ENCODE results near the gene TTC36. TPM values are rescaled to one million over a fixed set of nuclear protein-coding genes. Genes with fewer than 3 reads are reported as not detected.
A peak's percentile ranks its signal among the peaks of the same experiment; 100 is the strongest.
"Not testable (repeated sequence)": the region's sequence is repeated elsewhere in the genome, so short reads cannot be mapped to it uniquely, and the experiment has no call there.

Gene TTC36
- total and polyA plus RNA-seq, 5 donors from 2014 or later = 0.22 to 0.87 (median 0.50) TPM; not detected in 1

DNA sequence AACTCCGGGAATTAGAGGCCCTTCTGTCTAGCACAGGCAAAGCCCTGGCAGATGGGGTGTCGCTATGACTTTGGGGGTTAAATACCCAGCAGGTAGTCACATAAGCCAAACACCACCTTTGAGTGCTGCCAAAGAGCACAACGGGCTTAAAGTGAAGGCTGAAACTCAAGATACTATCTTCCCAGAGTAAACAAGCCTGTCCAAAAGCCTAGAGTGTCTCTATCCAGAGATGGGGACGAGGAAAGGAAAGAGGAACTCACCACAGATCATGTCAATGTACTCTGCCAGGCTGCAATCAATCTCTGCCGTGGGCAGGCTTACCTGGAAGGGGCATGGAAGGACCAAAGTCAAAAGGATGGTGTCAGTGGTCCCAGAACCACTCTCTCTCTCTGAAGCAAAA lies 18.3 kb downstream of the TTC36 start:
- no peaks in the 10 kb centered on the region for H3K9me3 Mint-ChIP-seq
- ATAC-seq (ENCODE audit: low read depth in 2 of 2) (no peak), DNase-seq (no peak)
- Histone ChIP-seq H3K36me3 (ENCODE audit: control insufficient read depth, insufficient read depth, low read length) (peaks cover 8% of the 10 kb centered on the region), H3K9me3 (ENCODE audit: control insufficient read depth in 2 of 2, low read length in 2 of 2) (no peaks in the 10 kb centered on the region), H3K27me3 (ENCODE audit: control insufficient read depth, insufficient read depth, low read length) (no peaks in the 10 kb centered on the region), H3K4me1 (ENCODE audit: control insufficient read depth, insufficient read depth, low read length, poor library complexity, severe bottlenecking) (no peaks in the 10 kb centered on the region), H3K27ac (ENCODE audit: insufficient read depth, low read length, poor library complexity, severe bottlenecking) (no peak overlapping the region), H3K4me3 (ENCODE audit: low read depth, low read length) (no peak overlapping the region)
- H3K4me3 Mint-ChIP-seq = no peak overlapping the region
- H3K27ac Mint-ChIP-seq = peak overlapping the region in 1 of 3 donors; percentile 3
- H3K4me1 Mint-ChIP-seq = no peaks in the 10 kb centered on the region
- H3K27me3 Mint-ChIP-seq = no peaks in the 10 kb centered on the region
- peaks cover 5% of the 10 kb centered on the region for H3K36me3 Mint-ChIP-seq

DNA sequence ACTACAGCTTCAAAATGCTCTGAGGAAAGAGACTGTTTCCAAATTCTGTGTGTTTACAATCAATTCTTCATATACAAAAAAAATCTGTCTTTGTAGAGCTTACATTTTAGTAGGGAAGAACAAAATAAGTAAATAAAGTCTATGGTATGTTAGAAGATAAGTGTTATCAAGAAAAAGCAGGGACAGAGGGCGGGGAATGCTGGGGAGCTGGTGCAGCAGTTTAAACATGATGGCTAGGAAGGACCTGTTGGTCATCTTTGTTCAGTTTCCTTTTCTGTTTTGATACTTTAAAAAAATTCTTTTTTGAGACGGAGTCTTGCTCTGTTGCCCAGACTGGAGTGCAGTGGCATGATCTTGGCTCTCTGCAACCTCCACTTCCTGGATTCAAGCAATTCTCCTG lies 19.9 kb downstream of the TTC36 start:
- Mint-ChIP-seq H3K4me3 (no peak overlapping the region), H3K36me3 (peaks cover 7% of the 10 kb centered on the region), H3K4me1 (no peaks in the 10 kb centered on the region), H3K27me3 (no peaks in the 10 kb centered on the region), H3K27ac (no peak overlapping the region), H3K9me3 (no peaks in the 10 kb centered on the region)
- Histone ChIP-seq H3K4me3 (ENCODE audit: low read depth, low read length) (no peak overlapping the region), H3K27ac (ENCODE audit: insufficient read depth, low read length, poor library complexity, severe bottlenecking) (no peak overlapping the region), H3K27me3 (ENCODE audit: control insufficient read depth, insufficient read depth, low read length) (no peaks in the 10 kb centered on the region), H3K4me1 (ENCODE audit: control insufficient read depth, insufficient read depth, low read length, poor library complexity, severe bottlenecking) (no peaks in the 10 kb centered on the region), H3K9me3 (ENCODE audit: control insufficient read depth in 2 of 2, low read length in 2 of 2) (no peaks in the 10 kb centered on the region), H3K36me3 (ENCODE audit: control insufficient read depth, insufficient read depth, low read length) (peaks cover 15% of the 10 kb centered on the region)
- ATAC-seq (ENCODE audit: low read depth in 2 of 2) = no peak
- no peak for DNase-seq

DNA sequence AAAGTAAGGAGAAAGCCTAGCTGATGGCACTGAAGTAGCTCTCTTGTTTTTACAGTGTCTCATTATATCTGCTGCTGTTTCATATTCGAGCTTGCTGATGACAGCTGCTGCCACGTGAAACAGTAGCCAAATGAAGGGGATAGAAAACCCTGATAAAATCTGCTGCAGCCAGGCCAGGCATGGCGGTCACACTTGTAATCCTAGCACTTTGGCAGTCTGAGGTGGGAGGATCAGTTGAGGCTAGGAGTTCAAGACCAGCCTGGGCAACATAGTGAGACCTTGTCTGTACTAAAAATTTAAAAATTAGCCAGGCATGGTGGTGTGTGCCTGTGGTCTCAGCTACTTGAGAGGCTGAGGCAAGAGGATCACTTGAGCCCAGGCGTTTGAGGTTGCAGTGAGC lies 25.1 kb downstream of the TTC36 start:
- peaks cover 19% of the 10 kb centered on the region for H3K36me3 ChIP-seq (ENCODE audit: control insufficient read depth, insufficient read depth, low read length)
- ATAC-seq (ENCODE audit: low read depth in 2 of 2) (no peak), DNase-seq (no peak)
- H3K4me1 ChIP-seq (ENCODE audit: control insufficient read depth, insufficient read depth, low read length, poor library complexity, severe bottlenecking) = no peaks in the 10 kb centered on the region
- no peak overlapping the region for H3K4me3 ChIP-seq (ENCODE audit: low read depth, low read length)
- Mint-ChIP-seq H3K4me1 (peaks cover 0 to 5% (median 0%) of the 10 kb centered on the region in 4 donors), H3K27me3 (no peaks in the 10 kb centered on the region), H3K36me3 (peaks cover 35% of the 10 kb centered on the region), H3K4me3 (no peak overlapping the region), H3K27ac (peak overlapping the region in 1 of 3 donors; percentile 20), H3K9me3 (no peaks in the 10 kb centered on the region)
- no peaks in the 10 kb centered on the region for H3K9me3 ChIP-seq (ENCODE audit: control insufficient read depth in 2 of 2, low read length in 2 of 2)
- no peaks in the 10 kb centered on the region for H3K27me3 ChIP-seq (ENCODE audit: control insufficient read depth, insufficient read depth, low read length)
- no peak overlapping the region for H3K27ac ChIP-seq (ENCODE audit: insufficient read depth, low read length, poor library complexity, severe bottlenecking)

DNA sequence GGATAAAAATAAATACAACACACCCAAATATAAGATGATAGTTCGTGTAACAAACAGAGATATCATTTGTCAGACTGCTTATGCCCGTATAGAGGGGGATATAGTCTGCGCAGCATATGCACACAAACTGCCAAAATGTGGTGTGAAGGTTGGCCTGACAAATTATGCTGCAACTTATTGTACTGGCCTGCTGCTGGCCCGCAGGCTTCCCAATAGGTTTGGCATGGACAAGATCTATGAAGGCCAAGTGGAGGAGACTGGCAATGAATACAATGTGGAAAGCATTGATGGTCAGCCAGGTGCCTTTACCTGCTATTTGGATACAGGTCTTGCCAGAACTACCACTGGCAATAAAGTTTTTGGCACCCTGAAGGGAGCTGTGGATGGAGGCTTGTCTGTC lies 33.5 kb downstream of the TTC36 start:
- peaks cover 6 to 20% (median 10%) of the 10 kb centered on the region in 4 donors for H3K4me1 Mint-ChIP-seq
- ATAC-seq (ENCODE audit: low read depth in 2 of 2) (no peak), DNase-seq (no peak)
- Histone ChIP-seq H3K9me3 (ENCODE audit: control insufficient read depth in 2 of 2, low read length in 2 of 2) (no peaks in the 10 kb centered on the region), H3K4me3 (ENCODE audit: low read depth, low read length) (no peak overlapping the region), H3K36me3 (ENCODE audit: control insufficient read depth, insufficient read depth, low read length) (peaks cover 18% of the 10 kb centered on the region), H3K4me1 (ENCODE audit: control insufficient read depth, insufficient read depth, low read length, poor library complexity, severe bottlenecking) (peaks cover 9% of the 10 kb centered on the region), H3K27ac (ENCODE audit: insufficient read depth, low read length, poor library complexity, severe bottlenecking) (no peak overlapping the region), H3K27me3 (ENCODE audit: control insufficient read depth, insufficient read depth, low read length) (no peaks in the 10 kb centered on the region)
- no peak overlapping the region for H3K4me3 Mint-ChIP-seq
- no peaks in the 10 kb centered on the region for H3K27me3 Mint-ChIP-seq
- no peak overlapping the region for H3K27ac Mint-ChIP-seq
- H3K36me3 Mint-ChIP-seq = peaks cover 19% of the 10 kb centered on the region
- H3K9me3 Mint-ChIP-seq = no peaks in the 10 kb centered on the region

DNA sequence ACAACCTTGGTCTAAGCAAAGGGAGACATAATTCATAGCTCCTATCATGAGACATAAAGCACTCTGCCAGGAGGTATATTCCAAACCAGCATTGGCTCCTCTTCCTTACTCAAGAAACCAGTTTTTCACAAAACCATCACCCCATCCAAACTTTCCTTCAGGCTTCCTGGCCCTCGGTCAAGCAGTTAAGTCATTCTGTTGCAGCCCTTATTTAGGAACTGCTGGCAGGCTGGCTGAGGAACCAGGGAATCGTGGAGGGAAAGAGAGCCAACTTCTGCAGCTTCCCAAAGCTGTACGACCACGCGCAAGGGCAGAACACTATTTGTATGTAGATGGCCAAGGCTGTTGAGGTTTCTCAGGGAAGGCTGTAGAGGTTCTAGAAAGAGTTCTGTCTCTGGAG lies 37.8 kb downstream of the TTC36 start:
- H3K4me1 ChIP-seq (ENCODE audit: control insufficient read depth, insufficient read depth, low read length, poor library complexity, severe bottlenecking) = peaks cover 9% of the 10 kb centered on the region
- ATAC-seq (ENCODE audit: low read depth in 2 of 2) (no peak), DNase-seq (no peak)
- Mint-ChIP-seq H3K27me3 (no peaks in the 10 kb centered on the region), H3K4me1 (peaks cover 6 to 28% (median 13%) of the 10 kb centered on the region in 4 donors), H3K27ac (peak overlapping the region in 2 of 3 donors; percentile 59 to 85), H3K9me3 (no peaks in the 10 kb centered on the region), H3K4me3 (peak overlapping the region; percentile 53 to 90 (median 75)), H3K36me3 (no peaks in the 10 kb centered on the region)
- no peaks in the 10 kb centered on the region for H3K36me3 ChIP-seq (ENCODE audit: control insufficient read depth, insufficient read depth, low read length)
- H3K27me3 ChIP-seq (ENCODE audit: control insufficient read depth, insufficient read depth, low read length) = no peaks in the 10 kb centered on the region
- H3K9me3 ChIP-seq (ENCODE audit: control insufficient read depth in 2 of 2, low read length in 2 of 2) = no peaks in the 10 kb centered on the region
- no peak overlapping the region for H3K27ac ChIP-seq (ENCODE audit: insufficient read depth, low read length, poor library complexity, severe bottlenecking)
- H3K4me3 ChIP-seq (ENCODE audit: low read depth, low read length) = peak overlapping the region; percentile 97

DNA sequence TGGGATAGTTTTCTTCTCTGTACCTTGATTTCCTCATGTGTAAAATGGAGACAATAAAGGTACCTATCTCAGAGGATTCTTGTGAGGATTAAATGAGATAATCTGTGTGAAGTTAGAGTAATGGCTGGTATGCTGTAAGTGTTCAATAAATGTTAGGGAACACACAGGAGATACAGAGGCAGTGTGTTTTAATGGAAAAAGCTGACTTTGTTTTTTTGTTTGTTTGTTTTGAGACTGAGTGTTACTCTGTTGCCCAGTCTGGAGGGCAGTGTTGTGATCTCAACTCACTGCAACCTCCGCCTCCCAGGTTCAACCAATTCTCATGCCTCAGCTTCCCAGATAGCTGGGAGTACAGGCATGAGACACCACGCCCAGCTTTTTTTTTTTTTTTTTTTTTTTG lies 42.4 kb downstream of the TTC36 start:
- no peak overlapping the region for H3K4me3 ChIP-seq (ENCODE audit: low read depth, low read length)
- Mint-ChIP-seq H3K27ac (peak overlapping the region in 1 of 3 donors; percentile 28), H3K4me1 (peaks cover 18 to 45% (median 29%) of the 10 kb centered on the region in 4 donors), H3K4me3 (peak overlapping the region in 2 of 4 donors; percentile 47 to 94), H3K36me3 (no peaks in the 10 kb centered on the region), H3K9me3 (no peaks in the 10 kb centered on the region), H3K27me3 (peaks cover under 1% of the 10 kb centered on the region)
- no peak for ATAC-seq (ENCODE audit: low read depth in 2 of 2)
- H3K9me3 ChIP-seq (ENCODE audit: control insufficient read depth in 2 of 2, low read length in 2 of 2) = no peaks in the 10 kb centered on the region
- H3K27me3 ChIP-seq (ENCODE audit: control insufficient read depth, insufficient read depth, low read length) = no peaks in the 10 kb centered on the region
- no peaks in the 10 kb centered on the region for H3K36me3 ChIP-seq (ENCODE audit: control insufficient read depth, insufficient read depth, low read length)
- DNase-seq = no peak
- H3K27ac ChIP-seq (ENCODE audit: insufficient read depth, low read length, poor library complexity, severe bottlenecking) = no peak overlapping the region
- H3K4me1 ChIP-seq (ENCODE audit: control insufficient read depth, insufficient read depth, low read length, poor library complexity, severe bottlenecking) = peaks cover 35% of the 10 kb centered on the region

DNA sequence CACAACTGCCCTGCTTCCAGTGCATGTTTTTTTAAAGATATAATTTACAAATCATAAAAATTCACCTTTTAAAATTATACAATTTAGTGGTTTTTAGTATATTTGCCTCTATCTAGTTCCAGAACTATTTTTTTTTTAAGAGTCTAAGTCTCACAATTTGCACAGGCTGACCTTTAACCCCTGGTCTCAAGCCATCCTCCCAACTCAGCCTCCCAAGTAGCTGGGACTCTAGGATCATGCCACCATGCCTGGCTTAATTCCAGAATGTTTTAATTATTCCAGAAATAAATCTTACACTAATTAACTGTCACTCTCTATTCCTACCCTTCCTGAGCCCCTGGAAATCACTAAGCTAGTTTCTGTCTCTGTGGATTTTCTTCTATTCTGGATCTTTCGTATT lies 43.5 kb downstream of the TTC36 start:
- Histone ChIP-seq H3K4me1 (ENCODE audit: control insufficient read depth, insufficient read depth, low read length, poor library complexity, severe bottlenecking) (peaks cover 37% of the 10 kb centered on the region), H3K27ac (ENCODE audit: insufficient read depth, low read length, poor library complexity, severe bottlenecking) (peak overlapping the region; percentile 96)

DNA sequence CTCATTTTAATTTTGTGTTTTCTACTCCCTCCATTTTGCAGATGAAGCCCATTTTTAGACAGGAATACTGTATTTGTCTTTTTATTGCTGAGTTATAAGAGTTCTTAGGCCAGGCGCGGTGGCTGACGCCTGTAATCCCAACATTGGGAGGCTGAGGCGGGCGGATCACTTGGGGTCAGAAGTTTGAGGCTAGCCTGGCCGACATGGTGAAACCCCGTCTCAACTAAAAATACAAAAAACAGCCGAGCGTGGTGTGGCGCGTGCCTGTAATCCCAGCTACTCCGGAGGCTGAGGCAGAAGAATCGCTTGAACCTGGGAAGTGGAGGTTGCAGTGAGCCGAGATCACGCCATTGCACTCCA lies 44.4 kb downstream of the TTC36 start:
- H3K36me3 ChIP-seq (ENCODE audit: control insufficient read depth, insufficient read depth, low read length); H3K9me3 ChIP-seq (ENCODE audit: control insufficient read depth in 2 of 2, low read length in 2 of 2); ATAC-seq (ENCODE audit: low read depth in 2 of 2); H3K9me3 Mint-ChIP-seq; H3K27me3 ChIP-seq (ENCODE audit: control insufficient read depth, insufficient read depth, low read length); H3K27me3 Mint-ChIP-seq; H3K36me3 Mint-ChIP-seq: not testable (repeated sequence)
- peaks cover 42% of the 10 kb centered on the region for H3K4me1 ChIP-seq (ENCODE audit: control insufficient read depth, insufficient read depth, low read length, poor library complexity, severe bottlenecking)
- peak overlapping the region; percentile 89 for H3K4me3 ChIP-seq (ENCODE audit: low read depth, low read length)
- Mint-ChIP-seq H3K4me3 (peak overlapping the region; percentile 94 to 97 (median 96)), H3K4me1 (peaks cover 32 to 50% (median 36%) of the 10 kb centered on the region in 4 donors), H3K27ac (peak overlapping the region; percentile 94 to 98 (median 96))
- peak in 1 of 3 donors; percentile 10 for DNase-seq
- H3K27ac ChIP-seq (ENCODE audit: insufficient read depth, low read length, poor library complexity, severe bottlenecking) = peak overlapping the region; percentile 96

More for the DNA sequence above, 43.5 kb downstream of the TTC36 start:
- no peak for DNase-seq
- peak overlapping the region in 2 of 3 donors; percentile 94 to 98 for H3K27ac Mint-ChIP-seq
- H3K27me3 ChIP-seq (ENCODE audit: control insufficient read depth, insufficient read depth, low read length) = no peaks in the 10 kb centered on the region
- ATAC-seq (ENCODE audit: low read depth in 2 of 2) = no peak
- H3K4me3 Mint-ChIP-seq = peak overlapping the region; percentile 6 to 94 (median 45)
- H3K9me3 Mint-ChIP-seq = no peaks in the 10 kb centered on the region
- peaks cover 5% of the 10 kb centered on the region for H3K27me3 Mint-ChIP-seq
- H3K36me3 ChIP-seq (ENCODE audit: control insufficient read depth, insufficient read depth, low read length) = peaks cover under 1% of the 10 kb centered on the region
- H3K4me3 ChIP-seq (ENCODE audit: low read depth, low read length) = no peak overlapping the region
- H3K9me3 ChIP-seq (ENCODE audit: control insufficient read depth in 2 of 2, low read length in 2 of 2) = no peaks in the 10 kb centered on the region
- H3K4me1 Mint-ChIP-seq = peaks cover 25 to 47% (median 32%) of the 10 kb centered on the region in 4 donors
- no peaks in the 10 kb centered on the region for H3K36me3 Mint-ChIP-seq
